GM19240 (cell line): Measurements from ENCODE around the gene LSM2.
"Not testable (repeated sequence)": the region's sequence is repeated elsewhere in the genome, so short reads cannot be mapped to it uniquely, and the experiment has no call there.

Experiments
- DNase-seq: peaks from one replicate; pipeline ENCODE4 v3.0.0; 2011; ENCODE audit warnings: low spot score; ENCODE audit not compliant: insufficient read length

Gene LSM2

DNA sequence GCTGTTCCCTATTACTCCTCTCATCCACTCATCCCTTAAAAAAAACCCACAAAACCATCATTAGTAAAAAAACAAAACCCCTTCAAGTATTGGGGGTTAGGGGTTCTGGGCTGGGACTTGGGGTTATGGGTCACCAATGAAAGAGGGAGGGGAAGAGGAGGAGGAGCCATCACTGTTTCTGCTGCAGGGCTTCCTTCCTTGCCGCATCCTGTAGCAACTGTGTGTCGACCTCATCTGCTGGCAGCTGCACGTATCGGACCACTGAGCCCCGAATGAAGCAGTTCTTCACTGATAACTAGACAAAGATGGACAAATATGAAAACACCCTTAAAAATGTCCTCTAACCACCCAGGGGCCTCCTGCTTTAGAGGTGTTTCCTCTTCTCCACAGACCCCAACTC lies 9.2 kb downstream of the LSM2 start:
- DNase-seq = no peak

DNA sequence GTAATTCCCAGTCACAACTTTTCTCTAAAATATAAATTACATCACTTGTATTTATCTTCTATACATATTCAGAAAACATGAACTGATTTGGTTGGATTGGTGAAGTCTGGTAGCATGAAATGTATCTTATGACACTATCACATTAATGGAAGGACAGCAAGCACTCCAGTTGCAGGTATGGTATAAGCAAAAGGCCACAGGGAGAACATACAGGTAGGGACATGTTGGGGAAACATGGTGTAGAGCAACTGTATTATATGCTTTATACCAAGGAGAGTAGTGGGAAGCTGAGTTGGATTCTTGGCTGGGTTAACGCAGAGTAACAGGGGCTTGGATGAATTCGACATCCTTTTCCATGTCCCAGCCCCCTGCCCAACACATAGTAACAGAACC lies 9.8 kb downstream of the LSM2 start:
- DNase-seq = no peak

DNA sequence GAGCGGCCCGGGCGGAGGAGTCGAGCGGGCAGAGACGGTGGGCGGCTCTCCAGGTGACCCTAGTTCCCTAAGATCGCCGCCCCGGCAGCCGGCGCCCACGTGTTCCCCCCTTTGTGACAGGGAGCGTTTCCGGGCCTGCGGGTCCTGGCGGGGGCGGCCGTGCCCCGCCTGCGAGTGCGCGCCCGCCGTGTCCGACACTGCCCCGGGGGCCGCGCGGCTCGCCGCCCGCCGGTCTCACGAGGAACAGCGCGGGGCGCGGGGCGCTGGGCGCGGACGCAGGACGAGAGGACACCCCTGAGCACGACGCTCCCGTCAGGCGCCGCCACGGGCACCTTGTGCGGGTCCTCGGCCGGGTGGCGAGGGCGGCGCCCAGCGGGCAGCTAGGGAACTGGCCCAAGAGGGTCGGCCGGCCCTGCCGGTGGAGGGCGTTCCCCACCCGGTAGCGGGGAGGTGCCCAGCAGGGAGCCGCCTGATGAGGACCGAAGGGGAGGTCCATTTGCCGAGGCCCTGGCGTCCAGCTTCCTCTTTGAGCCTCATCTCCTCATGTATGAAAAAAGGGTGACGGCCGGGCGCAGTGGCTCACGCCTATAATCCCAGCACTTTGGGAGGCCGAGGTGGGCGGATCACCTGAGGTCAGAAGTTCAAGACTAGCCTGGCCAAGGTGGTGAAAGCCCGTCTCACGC lies 11.0 kb downstream of the LSM2 start, which contains the start of gene VARS1:
Gene VARS1, minus strand, starts transcription at position 137 of the 683 bp plus-strand sequence. CDS start 535 bp downstream, outside the sequence.
- DNase-seq = peak; percentile 90

DNA sequence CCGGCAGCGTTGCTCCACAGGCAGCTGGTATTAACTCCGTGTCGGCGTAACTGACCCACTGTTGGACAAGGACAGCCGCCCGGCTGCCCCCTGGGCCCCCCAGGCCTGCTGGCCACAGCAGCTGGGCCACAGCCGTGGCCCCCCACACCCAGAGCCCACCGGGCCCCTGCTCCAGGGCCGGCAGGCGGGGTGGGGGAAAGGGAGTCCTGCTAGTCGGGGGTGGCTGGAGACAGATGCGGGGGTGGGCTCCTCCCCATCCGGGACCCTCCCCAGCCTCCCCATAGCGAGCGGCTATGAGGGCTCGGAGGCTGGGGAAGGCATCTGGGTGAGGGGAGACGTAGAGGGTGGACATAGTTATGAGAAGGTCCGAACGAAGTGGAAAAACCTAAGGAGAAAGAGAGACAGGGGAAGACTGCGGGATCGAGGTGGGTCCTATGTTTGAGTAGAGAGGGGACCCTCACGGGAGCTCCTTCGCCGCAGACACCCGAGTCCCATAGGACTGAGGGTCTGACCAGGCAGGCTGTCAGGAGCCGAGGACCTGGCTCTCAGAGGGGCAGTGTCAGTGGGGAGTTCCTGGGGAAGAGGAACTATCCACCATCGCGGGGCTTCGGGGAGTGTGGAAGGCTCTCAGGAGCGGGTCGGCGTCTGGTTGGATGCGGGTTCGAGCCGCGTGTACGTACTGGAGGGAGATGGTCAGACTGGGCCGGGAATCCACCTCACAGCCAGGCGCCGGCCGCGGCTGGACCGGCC lies 11.7 kb downstream of the LSM2 start:
- no peak for DNase-seq

DNA sequence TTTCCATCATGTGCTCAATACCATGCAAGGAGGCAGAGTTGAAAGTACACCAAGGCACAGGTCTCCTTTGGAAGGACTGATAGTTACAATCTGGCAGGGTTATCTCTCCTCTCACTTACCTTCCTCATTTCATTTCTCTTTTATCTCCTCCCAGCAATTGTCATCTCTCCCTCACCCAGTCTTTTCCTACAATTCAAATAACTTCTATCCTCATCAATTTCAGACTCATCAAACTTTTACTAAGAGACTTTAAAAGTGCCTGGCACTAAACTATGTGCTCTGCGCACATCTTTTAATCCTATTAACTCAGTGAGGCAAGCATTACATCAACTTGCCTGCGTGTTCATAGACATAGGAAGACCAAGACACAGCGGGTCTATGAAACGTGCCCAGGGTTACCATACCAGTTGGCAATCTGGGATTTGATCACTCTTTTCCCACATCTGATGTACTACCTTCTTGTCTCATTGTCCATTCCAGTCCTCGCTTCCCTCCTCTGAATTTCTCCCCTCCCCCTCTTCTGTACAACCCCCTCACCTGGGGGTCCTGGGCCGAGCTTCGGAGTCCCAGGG lies 12.4 kb downstream of the LSM2 start:
- DNase-seq = no peak

DNA sequence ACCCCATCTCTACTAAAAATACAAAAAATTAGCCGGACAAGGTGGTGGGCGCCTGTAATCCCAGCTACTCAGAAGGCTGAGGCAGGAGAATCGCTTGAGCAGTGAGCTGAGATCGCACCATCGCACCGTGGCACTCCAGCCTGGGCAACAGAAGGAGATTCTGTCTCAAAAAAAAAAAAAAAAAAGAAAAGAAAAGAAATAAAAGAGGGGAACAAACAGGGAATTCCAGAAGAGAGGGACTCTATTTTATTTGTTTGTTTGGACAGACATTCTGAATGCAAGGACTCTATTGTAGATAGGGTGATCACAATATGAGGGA lies 12.9 kb downstream of the LSM2 start:
- not testable (repeated sequence) for DNase-seq

DNA sequence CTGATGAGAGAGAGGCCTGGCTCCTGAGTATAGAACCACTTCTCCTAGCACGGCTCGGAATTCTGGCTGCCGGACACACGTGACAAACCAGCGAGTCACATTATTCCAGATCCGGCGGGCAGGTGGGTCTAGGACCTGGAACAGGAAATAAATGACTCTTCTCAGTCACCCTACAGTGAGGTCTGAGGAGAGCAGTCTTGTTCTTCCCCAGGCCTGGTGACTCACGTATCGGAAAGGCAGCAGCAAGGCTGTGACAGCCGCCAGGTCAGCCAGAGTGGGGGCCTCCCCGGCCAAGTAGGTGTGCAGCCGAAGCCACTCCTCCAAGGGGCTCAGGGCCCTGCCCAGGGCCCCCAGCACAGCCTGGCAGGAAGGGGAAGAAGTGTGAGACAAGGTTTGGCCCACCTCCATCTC lies 14.0 kb downstream of the LSM2 start:
- no peak for DNase-seq

DNA sequence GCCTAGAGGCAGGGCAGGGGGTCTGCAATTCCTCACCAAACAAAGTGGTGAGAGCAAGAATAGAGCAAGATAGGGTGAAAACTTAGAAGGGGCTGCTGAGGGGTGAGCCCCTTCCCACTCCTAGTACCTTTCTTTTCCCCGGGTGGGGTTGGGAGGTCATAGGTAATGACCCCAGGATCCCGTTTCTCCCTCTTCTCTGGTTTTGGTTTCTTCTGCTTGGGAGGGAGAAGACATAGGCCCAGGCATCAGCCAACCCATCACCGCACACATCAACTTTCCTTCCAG lies 14.7 kb downstream of the LSM2 start:
- no peak for DNase-seq

DNA sequence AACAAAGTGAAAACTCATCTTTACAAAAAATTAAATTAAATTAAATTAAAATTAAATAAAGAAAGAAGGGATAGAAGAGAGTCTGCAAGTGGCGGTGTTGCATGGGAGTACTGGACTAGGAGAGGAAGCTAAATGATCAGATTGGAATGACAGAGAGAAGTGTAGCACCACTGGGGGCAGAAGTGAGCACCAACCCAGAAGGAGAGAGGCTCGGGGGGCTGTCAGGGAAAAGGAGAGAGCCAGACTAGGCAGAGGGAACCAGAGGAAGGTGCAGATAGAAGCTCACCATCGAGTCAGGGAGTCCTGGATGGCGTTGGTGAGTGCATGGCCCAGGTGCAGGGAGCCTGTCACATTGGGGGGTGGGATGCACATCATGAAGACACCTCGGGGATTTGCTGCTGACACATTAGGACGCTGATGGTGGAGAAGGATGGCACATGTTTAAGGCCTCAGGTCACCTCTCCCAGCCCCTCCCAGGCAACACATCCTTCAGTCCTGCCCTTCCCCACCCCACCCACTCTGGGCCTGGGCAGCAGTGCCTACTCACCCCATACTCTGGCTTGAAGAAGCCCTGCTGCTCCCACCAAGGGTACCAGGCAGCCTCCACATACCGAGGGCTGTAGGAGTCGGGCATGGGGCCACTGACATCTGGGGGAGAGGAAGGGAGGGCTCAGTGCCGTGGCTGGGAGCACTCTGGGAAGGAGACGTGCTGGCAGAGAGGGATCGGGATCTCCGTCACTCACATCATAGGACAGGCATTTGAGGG lies 15.3 kb downstream of the LSM2 start:
- no peak for DNase-seq

DNA sequence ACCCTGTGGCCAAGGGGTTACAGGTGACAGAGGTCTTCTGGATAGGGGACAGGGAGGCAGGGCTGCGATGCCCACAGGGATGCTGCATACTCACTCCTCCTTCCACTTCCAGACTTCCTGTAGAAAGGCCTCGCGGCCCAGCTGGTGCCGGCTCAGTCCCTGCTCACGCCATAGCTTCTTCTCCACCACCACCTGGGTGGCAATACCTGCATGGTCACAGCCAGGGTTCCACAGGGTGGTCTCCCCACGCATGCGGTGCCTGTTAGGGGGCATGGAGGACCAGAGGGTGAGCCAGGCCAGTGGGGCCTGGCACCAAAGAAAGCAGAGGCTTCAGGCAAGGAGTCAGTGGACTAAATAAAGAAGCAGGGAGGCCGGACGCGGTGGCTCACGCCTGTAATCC lies 21.3 kb downstream of the LSM2 start:
- DNase-seq = no peak

DNA sequence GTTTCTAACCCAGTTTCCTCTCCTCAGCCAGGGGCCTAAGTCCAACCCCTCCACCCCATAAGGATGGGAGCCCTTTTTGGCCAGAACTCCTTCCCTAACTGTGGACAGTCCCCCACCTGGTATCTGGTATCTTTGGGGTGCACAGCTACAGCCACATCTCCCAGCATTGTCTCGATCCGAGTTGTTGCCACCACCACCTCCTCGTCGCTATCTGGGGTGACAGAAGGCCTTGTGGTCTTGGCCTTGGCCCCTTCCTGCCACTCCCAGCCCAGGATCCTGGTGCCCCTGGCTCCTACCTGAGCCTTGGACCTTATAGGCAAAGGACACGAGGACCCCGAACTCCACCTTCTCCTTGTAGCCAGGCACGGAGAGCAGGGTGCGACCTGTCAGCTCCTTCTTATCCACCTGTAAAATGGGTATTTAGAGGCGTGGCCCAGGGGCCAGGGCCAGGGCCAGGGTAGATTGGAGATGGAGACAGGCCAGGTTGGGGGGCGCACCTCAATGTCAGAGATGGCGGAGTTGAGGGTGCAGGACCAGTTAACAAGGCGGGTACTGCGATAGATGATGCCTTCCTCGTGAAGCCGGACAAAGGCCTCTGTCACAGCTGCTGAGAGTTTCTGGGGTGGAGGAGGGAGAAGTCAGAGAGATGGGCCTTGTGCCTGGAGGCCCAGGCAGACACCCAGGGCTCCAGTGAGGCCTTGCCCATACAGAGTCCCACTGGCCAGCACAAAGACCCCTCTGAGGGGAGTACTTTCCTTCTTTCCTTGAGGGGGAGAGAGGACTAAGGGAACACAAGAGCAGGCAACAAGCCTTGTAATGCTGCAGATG lies 22.5 kb downstream of the LSM2 start:
- no peak for DNase-seq

DNA sequence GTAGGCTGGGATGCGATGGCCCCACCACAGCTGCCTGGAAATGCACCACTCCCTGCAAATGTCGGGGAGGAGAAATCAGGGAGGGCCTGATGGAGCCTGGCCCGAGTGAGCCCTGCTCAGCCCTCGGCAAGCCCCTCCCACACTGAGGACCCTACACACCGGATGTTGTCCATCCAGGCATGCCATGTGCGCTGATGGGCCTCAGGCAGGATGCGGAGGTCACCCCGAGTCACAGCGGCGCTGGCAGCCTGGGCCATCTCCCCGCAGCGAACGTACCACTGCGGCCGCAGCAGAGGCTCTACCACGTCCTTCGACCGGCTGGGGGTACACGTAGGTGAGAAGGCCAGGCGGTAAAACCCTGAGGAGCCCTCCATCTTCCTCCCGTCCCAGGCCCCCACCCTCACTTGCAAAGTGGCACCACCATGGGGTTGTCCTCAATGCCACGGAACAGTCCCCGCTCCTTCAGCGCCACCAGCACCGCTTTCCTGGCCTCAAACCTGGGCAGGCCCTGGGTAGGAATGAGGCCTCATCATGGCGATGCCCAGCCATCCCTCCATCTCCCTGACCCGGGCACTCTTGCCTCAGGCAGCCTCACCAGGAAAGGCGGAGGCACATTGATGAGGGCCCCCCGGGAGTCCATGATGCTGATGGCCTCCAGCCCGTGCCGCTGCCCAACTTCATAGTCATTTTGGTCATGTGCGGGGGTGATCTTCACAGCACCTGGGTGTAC lies 24.5 kb downstream of the LSM2 start:
- DNase-seq = no peak

DNA sequence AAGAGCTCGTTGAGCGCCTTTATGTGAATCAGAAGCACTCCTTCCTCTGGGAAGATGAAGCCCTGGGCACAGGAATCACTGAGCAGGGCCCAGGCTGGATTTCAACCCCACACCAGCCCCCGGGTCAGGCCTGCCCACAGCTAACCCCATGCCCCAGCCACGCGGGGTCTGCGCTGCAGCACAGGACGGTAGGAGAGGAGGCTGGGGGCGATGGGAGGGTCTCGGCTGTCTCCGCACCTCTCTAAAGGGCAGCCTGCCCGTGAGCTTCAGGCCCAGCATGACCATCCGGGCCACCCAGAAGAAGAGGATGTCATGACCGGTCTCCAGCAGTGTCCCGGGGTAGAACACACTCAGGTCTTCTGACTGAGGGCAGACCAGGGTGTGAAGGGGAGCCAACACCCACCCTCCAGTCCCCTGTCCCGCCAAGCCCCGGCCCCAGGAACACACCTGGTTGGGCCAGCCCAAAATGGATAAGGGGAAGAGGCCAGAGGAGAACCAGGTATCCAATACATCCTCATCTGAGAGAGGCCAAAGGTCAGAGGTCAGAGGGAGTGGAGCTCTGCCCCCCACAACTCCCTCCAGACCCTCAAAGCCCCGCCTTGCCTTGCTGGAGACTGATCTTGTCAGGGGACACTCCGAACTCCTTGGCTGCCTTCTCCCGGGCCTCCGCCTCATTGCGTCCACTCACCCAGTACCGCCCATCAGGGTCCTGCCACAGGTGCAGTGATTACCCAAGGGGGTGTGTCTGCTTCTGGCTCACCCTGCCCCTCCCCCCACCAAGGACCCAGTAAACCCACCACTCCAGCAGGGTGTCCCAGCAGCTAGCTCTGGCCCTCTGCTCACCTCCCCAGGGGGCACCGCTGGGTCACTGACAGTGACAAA lies 25.3 kb downstream of the LSM2 start:
- no peak for DNase-seq

DNA sequence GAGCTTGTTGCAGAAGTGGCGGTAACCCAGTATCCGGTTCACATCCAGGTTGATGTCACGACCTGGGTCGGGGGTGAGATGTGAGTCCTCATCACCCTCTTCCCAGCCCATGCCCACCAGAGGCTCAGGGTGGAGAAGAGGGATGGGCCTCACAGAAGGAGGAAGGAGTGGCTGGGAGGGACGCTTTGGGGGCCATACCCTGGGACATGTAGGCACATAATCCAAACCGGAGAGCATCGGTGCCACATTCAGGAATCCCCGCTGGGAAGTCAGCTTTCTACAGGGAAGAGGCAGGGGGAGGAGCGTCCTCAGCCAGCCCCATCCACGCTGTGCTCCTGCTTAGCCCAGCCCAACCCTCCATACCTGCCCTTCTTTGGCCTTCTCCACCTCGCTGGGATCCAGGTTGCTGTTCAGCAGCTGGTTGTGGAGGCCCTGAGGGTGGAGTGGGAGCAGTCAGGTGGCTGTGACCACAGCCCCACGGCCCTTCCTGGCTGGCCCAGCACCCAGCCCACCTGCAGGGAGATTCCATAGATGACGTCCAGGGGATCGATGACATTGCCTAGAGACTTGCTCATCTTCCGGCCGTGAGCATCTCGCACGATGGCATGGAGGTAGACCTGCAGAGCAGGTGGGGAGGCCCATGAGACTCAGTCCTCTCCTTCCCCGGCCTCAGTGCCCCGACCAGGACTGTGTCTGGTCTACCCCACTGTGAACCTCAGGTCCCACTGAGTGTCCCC lies 26.1 kb downstream of the LSM2 start:
- no peak for DNase-seq

DNA sequence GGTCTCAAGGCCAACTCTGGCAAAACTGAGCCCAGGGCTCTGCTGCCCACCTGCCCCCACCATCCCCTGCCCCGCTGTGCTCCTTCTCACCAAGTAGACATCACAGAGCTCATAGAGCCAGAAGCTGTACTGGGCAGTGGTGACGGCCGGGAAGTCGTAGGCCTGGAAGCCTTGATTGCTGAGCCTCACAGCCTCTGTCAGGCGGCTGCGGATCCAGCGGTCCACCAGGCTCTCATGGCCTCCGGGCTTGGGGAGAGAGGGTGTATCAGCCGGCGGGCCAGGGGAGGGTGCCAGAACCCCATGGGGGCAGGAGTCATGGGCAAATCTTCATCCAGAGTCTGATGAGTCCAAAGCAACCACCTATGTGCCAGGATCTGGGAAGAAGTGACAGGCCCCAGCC lies 26.9 kb downstream of the LSM2 start:
- DNase-seq = no peak

DNA sequence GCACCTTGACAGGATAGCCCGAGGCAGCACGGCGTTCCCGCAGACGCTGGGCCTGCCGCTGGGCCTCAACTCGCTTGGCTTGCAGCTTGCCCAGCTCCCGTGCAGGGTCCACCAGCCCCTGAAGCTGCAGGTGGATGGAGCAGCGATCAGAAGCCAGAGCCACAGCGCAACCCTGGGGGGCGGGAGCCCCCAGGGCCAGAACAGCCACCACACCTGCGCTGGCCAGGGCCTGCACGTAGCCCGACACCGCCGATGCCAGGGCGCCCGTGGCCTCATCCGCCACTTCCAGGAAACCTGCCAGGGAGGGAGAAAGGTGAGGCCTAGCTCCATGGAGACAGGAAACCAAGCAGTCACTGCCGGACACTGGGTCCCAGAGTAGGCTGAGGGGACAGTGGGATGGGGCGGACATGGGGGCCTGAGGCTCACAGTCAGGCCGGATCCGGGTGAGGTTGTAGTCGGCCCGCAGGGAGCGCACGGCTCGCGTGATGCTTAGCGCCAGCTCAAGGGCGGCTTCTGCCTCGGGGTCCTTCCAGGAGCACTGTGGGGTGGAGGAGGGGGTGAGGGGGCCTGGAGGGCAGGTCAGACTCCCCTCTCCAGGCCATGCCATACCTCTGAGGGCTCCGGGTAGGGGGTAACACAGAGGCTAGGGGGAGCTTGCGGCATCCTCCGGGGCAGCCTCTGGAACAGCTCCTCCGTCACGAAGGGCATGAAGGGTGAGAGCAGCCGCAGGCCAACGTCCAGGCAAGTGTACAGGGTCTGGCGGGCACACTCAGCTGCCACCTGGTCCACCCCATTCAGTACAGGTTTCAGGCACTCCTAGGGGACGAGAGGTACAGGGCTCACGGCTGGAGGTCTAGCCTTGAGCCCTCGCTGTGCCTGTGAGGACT lies 27.5 kb downstream of the LSM2 start:
- no peak for DNase-seq

DNA sequence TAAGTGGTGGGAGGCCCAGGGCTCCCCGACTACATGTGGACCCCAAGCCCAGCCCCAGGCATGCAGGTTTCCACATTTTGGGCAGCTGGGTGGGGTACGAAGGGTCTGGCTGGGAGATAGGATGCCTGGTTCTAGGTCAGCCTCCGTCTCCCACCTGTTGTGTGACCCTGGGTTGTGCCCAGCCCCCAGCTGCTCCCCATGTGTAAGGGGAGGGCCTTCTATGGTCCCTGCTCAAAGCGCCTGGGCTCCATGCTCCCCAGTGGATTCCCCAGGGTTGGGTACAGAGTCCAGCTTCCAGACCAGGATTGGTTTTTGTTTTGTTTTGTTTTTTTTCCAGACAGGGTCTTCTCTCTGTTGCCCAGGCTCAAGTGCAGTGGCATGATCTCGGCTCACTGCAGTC lies 28.6 kb downstream of the LSM2 start:
- no peak for DNase-seq

DNA sequence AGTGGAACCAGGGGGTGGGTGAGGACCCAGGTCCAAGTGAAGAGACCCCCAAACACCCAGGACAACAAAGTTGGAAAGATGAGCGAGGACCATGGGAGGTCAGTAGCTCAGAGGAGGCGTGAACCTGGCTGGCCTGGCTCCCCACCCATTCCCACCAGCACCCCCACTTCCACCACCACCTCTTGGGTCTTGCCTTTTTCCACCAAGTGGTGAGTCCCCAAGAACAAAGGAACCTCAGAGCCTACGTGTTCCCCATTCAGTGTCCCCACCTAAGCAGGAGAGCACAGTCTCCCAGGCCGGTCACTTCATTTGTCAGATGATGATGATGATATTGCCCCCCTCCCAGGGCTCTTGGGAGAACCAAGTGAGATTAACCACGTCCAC lies 29.1 kb downstream of the LSM2 start:
- no peak for DNase-seq
